LNCaP clone FGC (cell line): ENCODE measurements around the gene PROB1.

Experiments
- DNase-seq: peaks from one replicate; pipeline ENCODE4 v3.0.0-alpha.2; 2011; ENCODE audit warnings: low read depth
- H3K4me3 ChIP-seq: 2 replicates; pipeline ENCODE4 v1.5.1; 2011; ENCODE audit warnings: mild to moderate bottlenecking, low read depth, low read length, control low read depth
- CTCF ChIP-seq: IDR thresholded peaks from 2 replicates; pipeline ENCODE4 v1.5.1; 2012; ENCODE audit warnings: mild to moderate bottlenecking; ENCODE audit not compliant: control insufficient read depth, insufficient read depth; ENCODE audit errors: extremely low read depth

Gene PROB1

GRCh38 chr5:139381837-139382761 lies 12.8 kb downstream of the PROB1 start:
- no peak for DNase-seq
- no peak overlapping the region for H3K4me3 ChIP-seq
- no peak for TF ChIP-seq CTCF

- TF ChIP-seq CTCF = no peak
- no peak overlapping the region for H3K4me3 ChIP-seq
- no peak for DNase-seq
Measured at GRCh38 chr5:139379626-139380449, 15.1 kb downstream of the PROB1 start.

- TF ChIP-seq CTCF = no peak
- no peak overlapping the region for H3K4me3 ChIP-seq
- DNase-seq = no peak
Measured at GRCh38 chr5:139378941-139379361, 16.0 kb downstream of the PROB1 start.

GRCh38 chr5:139378101-139378825 lies 16.6 kb downstream of the PROB1 start:
- H3K4me3 ChIP-seq = no peak overlapping the region
- no peak for TF ChIP-seq CTCF
- DNase-seq = no peak

- no peak for DNase-seq
- TF ChIP-seq CTCF = no peak
- no peak overlapping the region for H3K4me3 ChIP-seq
Measured at GRCh38 chr5:139377226-139377625, 17.7 kb downstream of the PROB1 start.

- DNase-seq = no peak
- no peak for TF ChIP-seq CTCF
- H3K4me3 ChIP-seq = no peak overlapping the region
Measured at GRCh38 chr5:139376364-139376763, 18.5 kb downstream of the PROB1 start.
